WERI-Rb-1 (cell line): ENCODE results near the gene YPEL5.
A peak's percentile ranks its signal among the peaks of the same experiment; 100 is the strongest.

Experiments
- DNase-seq: peaks from one replicate; pipeline ENCODE4 v3.0.0-alpha.2; 2020
- H3K27ac ChIP-seq: fragments of 250-450 bp; sonication (Bioruptor Pico); 2 replicates; pipeline ENCODE4 v1.5.1; 2020; ENCODE audit warnings: mild to moderate bottlenecking, moderate library complexity
- H3K27me3 ChIP-seq: fragments of 250-450 bp; sonication (Bioruptor Pico); 2 replicates; pipeline ENCODE4 v1.5.1; 2021; ENCODE audit warnings: mild to moderate bottlenecking, low read depth, moderate library complexity; ENCODE audit not compliant: insufficient read depth, severe bottlenecking
- H3K36me3 ChIP-seq: fragments of 250-450 bp; sonication (Bioruptor Pico); 2 replicates; pipeline ENCODE4 v1.5.1; 2020; ENCODE audit warnings: mild to moderate bottlenecking, moderate library complexity
- H3K4me3 ChIP-seq: 2 replicates; pipeline ENCODE4 v1.5.1; 2011; ENCODE audit warnings: low read depth, mild to moderate bottlenecking, control low read depth, low read length
- H3K9me3 ChIP-seq: fragments of 250-450 bp; sonication (Bioruptor Pico); 2 replicates; pipeline ENCODE4 v1.5.1; 2021; ENCODE audit warnings: mild to moderate bottlenecking, moderate library complexity; ENCODE audit not compliant: severe bottlenecking
- CTCF ChIP-seq: IDR thresholded peaks from 2 replicates; pipeline ENCODE4 v1.5.1; 2011; ENCODE audit warnings: low read depth, mild to moderate bottlenecking, control low read depth, inconsistent platforms, low read length

YPEL5 gene

GRCh38 chr2:30204281-30204680, 57.5 kb downstream of the YPEL5 start:
- no peak overlapping the region for H3K4me3 ChIP-seq
- H3K27me3 ChIP-seq: no peaks in the 10 kb centered on the region
- no peaks in the 10 kb centered on the region for H3K9me3 ChIP-seq
- no peak for DNase-seq
- no peak overlapping the region for H3K27ac ChIP-seq
- no peak for TF ChIP-seq CTCF
- no peaks in the 10 kb centered on the region for H3K36me3 ChIP-seq

- Histone ChIP-seq H3K36me3 (no peaks in the 10 kb centered on the region), H3K27me3 (no peaks in the 10 kb centered on the region), H3K4me3 (no peak overlapping the region), H3K27ac (no peak overlapping the region), H3K9me3 (no peaks in the 10 kb centered on the region)
- DNase-seq: no peak
- no peak for TF ChIP-seq CTCF
Observed at GRCh38 chr2:30205456-30205855, 58.6 kb downstream of the YPEL5 start.

- no peak overlapping the region for H3K27ac ChIP-seq
- H3K36me3 ChIP-seq: no peaks in the 10 kb centered on the region
- H3K27me3 ChIP-seq: no peaks in the 10 kb centered on the region
- H3K9me3 ChIP-seq: no peaks in the 10 kb centered on the region
- TF ChIP-seq CTCF: no peak
- H3K4me3 ChIP-seq: no peak overlapping the region
- no peak for DNase-seq
Observed at GRCh38 chr2:30206461-30207430, 59.9 kb downstream of the YPEL5 start.

- no peaks in the 10 kb centered on the region for H3K9me3 ChIP-seq
- H3K27ac ChIP-seq: no peak overlapping the region
- peak; percentile 92 for TF ChIP-seq CTCF
- no peaks in the 10 kb centered on the region for H3K27me3 ChIP-seq
- DNase-seq: peak; percentile 74
- H3K4me3 ChIP-seq: no peak overlapping the region
- H3K36me3 ChIP-seq: no peaks in the 10 kb centered on the region
Observed at GRCh38 chr2:30208453-30208852, 61.6 kb downstream of the YPEL5 start.

- H3K9me3 ChIP-seq: no peaks in the 10 kb centered on the region
- H3K36me3 ChIP-seq: no peaks in the 10 kb centered on the region
- DNase-seq: no peak
- H3K27ac ChIP-seq: no peak overlapping the region
- H3K4me3 ChIP-seq: no peak overlapping the region
- TF ChIP-seq CTCF: no peak
- no peaks in the 10 kb centered on the region for H3K27me3 ChIP-seq
Observed at GRCh38 chr2:30209227-30209626, 62.4 kb downstream of the YPEL5 start.
